Right atrium auricular region (tissue), 2 donors: Measurements from ENCODE around the gene LRGUK. TPM values are rescaled to one million over a fixed set of nuclear protein-coding genes. Genes with fewer than 3 reads are reported as not detected.

ENCODE experiments used
- DNase-seq: peaks from one replicate; pipeline ENCODE4 v3.0.0-alpha.2; 2019; ENCODE audit warnings: low spot score
- H3K27ac ChIP-seq, 2 donors: fragments of 200-600 bp; sonication (generic); 1 replicate in 1 of 2; 2 replicates in 1 of 2; pipeline ENCODE4 v1.5.1; 2016 to 2019
- H3K27me3 ChIP-seq, 2 donors: fragments of 200-600 bp; sonication (generic); one replicate each; pipeline versions ENCODE4 v1.5.1 to v1.6.0; 2017 to 2019
- H3K36me3 ChIP-seq: fragments of 200-600 bp; sonication (generic); one replicate; pipeline ENCODE4 v1.5.1; 2016
- H3K4me1 ChIP-seq, 2 donors: fragments of 200-600 bp; sonication (generic); one replicate each; pipeline versions ENCODE4 v1.5.1 to v1.6.0; 2017 to 2019
- H3K4me3 ChIP-seq, 2 donors: fragments of 200-600 bp; sonication (generic); 1 replicate in 1 of 2; 2 replicates in 1 of 2; pipeline ENCODE4 v1.5.1; 2017 to 2019; ENCODE audit warnings: mild to moderate bottlenecking in 1 of 2, moderate library complexity in 1 of 2
- H3K9me3 ChIP-seq, 2 donors: fragments of 200-600 bp; sonication (generic); one replicate each; pipeline ENCODE4 v1.5.1; 2019
- total RNA-seq, 2 donors: library from RNA; depleted of rRNA; stranded (reverse); fragments of >200 nt; gene quantifications; one replicate each; pipeline ENCODE4 v1.1.0, GENCODE V29; 2016
- TF ChIP-seq, protein P1 (sequence below), 2 donors: fragments of 200-600 bp; sonication (generic); IDR thresholded peaks; one replicate each; pipeline ENCODE4 v1.5.1; 2019; ENCODE audit warnings: antibody characterized with exemption in 2 of 2

LRGUK gene
- total RNA-seq, 2 donors from 2014 or later, result 0.11 TPM; not detected in 1

DNA sequence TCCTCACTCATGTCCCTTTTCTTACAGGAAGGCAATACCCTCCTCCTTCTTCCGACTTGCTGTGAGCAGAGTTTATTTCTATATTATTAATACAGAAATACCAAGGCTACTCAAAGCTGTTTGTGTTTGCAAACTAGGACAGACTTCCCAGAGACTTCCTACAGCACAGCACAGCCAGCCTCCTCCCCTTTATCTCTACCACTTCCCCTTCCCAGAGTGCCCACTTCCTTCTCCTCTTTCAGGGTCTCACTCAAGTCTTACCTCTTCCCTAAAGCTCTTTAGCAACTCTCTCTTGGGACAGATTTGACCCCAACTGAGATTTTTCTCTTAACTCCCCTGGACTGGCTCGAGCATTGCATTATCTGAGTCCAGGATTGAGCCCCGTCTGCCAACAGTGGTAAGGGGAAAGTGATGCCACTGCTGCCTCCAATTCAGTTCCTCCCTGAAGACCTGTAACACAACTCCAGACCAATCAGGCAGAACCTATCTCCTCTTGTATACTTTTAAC lies 5.5 kb upstream of the LRGUK start:
- H3K9me3 ChIP-seq, result no peaks in the 10 kb centered on the region
- DNase-seq, result no peak
- no peak overlapping the region for H3K4me3 ChIP-seq
- TF ChIP-seq, protein P1, sequence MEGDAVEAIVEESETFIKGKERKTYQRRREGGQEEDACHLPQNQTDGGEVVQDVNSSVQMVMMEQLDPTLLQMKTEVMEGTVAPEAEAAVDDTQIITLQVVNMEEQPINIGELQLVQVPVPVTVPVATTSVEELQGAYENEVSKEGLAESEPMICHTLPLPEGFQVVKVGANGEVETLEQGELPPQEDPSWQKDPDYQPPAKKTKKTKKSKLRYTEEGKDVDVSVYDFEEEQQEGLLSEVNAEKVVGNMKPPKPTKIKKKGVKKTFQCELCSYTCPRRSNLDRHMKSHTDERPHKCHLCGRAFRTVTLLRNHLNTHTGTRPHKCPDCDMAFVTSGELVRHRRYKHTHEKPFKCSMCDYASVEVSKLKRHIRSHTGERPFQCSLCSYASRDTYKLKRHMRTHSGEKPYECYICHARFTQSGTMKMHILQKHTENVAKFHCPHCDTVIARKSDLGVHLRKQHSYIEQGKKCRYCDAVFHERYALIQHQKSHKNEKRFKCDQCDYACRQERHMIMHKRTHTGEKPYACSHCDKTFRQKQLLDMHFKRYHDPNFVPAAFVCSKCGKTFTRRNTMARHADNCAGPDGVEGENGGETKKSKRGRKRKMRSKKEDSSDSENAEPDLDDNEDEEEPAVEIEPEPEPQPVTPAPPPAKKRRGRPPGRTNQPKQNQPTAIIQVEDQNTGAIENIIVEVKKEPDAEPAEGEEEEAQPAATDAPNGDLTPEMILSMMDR (IDR thresholded peaks at IDR 0.05), result no peak
- peaks cover 0 to 3% of the 10 kb centered on the region in 2 donors for H3K4me1 ChIP-seq
- no peak overlapping the region for H3K27ac ChIP-seq
- H3K27me3 ChIP-seq, result no peaks in the 10 kb centered on the region
- no peaks in the 10 kb centered on the region for H3K36me3 ChIP-seq

DNA sequence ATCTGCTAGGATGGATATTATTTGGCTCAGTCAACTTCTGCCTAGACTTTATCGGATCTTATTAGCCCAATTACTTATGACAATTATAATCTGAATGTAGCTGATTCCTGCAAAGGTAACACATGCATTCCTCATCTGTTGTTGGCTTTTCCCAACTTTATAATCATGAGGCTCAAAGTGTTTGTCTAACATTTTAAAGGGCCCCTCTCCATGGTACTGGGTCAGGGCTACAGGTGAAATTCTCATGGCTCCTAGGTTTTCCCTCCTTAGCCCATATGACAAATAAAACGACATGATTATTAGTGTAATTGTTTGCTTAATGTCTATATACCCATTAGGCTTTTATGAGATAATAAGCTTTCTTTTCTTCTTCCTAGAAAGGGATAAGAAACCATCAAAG lies 4.2 kb upstream of the LRGUK start:
- H3K9me3 ChIP-seq, result no peaks in the 10 kb centered on the region
- no peaks in the 10 kb centered on the region for H3K27me3 ChIP-seq
- TF ChIP-seq, protein P1 (IDR thresholded peaks at IDR 0.05), result no peak

DNA sequence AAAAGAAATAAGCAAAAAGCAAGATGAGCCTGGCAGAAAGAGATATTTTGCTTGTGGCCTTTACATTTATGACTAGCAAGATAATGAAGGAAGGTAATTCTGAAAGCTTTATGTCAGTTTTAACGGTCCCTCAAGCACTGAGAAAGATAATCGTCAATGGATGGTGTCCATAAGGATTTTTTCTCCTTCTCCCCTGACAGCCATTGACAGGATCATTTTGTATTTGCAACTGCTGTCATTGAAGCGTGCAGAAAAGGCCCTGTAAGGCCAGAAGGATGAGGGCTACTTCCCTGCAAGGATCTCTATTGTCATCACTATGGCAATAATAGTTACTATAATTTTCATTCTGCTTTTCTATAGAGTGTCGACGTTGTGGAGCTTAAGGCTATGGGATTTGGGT lies 994 bp upstream of the LRGUK start:
- Histone ChIP-seq H3K9me3 (no peaks in the 10 kb centered on the region), H3K27me3 (no peaks in the 10 kb centered on the region), H3K4me1 (peaks cover 0 to 10% of the 10 kb centered on the region in 2 donors), H3K27ac (no peak overlapping the region), H3K4me3 (no peak overlapping the region), H3K36me3 (no peaks in the 10 kb centered on the region)
- DNase-seq, result no peak
- TF ChIP-seq, protein P1 (IDR thresholded peaks at IDR 0.05), result no peak

More for the DNA sequence above, 4.2 kb upstream of the LRGUK start:
- H3K4me1 ChIP-seq, result peaks cover 0 to 10% of the 10 kb centered on the region in 2 donors
- H3K4me3 ChIP-seq, result no peak overlapping the region
- no peak overlapping the region for H3K27ac ChIP-seq
- no peaks in the 10 kb centered on the region for H3K36me3 ChIP-seq
- DNase-seq, result no peak

DNA sequence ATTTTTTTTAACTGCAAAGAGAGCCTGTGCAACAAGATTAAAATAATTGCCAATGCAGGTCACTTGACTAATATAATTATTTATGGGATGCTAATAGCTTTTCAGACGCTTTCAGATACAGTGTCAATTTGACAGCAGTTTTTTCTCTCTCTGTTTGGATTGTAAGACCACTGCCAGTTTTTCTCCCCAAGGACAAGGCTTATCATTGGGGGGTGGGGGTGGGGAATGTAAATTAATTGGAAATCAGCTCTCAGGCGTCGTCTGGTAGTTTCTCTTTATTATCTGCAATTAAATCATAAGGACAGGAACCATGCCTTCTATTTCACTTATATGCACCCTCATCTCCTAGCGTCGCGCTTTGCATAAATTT lies 559 bp upstream of the LRGUK start:
- no peak overlapping the region for H3K27ac ChIP-seq
- no peaks in the 10 kb centered on the region for H3K9me3 ChIP-seq
- H3K4me3 ChIP-seq, result peak overlapping the region; percentile 48 to 64
- no peak for DNase-seq
- TF ChIP-seq, protein P1 (IDR thresholded peaks at IDR 0.05), result no peak
- H3K36me3 ChIP-seq, result no peaks in the 10 kb centered on the region
- no peaks in the 10 kb centered on the region for H3K27me3 ChIP-seq
- H3K4me1 ChIP-seq, result peaks cover 0 to 10% of the 10 kb centered on the region in 2 donors

DNA sequence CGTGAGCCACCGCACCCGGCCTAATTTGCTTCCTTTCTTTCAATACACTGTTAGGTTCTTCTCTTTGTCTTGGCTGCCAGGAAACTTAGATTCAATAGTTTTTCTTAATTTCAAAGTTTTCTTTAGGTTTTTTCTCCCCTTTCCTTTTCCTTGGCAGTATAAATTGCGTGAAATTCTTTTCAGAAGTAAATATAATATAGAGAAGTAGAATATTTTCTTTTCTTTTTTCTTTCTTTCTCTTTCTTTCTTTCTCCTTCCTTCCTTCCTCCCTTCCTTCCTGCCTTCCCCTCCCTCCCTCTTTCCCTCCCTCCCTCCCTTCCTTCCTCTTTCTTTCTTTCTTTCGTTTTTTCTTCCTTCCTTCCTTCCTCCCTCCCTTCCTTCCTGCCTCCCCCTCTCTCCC lies 1.7 kb downstream of the LRGUK start:
- H3K27me3 ChIP-seq, result no peaks in the 10 kb centered on the region

More for the DNA sequence above, 1.7 kb downstream of the LRGUK start:
- Histone ChIP-seq H3K27ac (no peak overlapping the region), H3K9me3 (no peaks in the 10 kb centered on the region), H3K4me3 (no peak overlapping the region), H3K4me1 (peaks cover 0 to 10% of the 10 kb centered on the region in 2 donors), H3K36me3 (no peaks in the 10 kb centered on the region)
- TF ChIP-seq, protein P1 (IDR thresholded peaks at IDR 0.05), result no peak
- DNase-seq, result no peak
